ENCODE results near the gene ZCCHC24.

ZCCHC24 gene

DNA sequence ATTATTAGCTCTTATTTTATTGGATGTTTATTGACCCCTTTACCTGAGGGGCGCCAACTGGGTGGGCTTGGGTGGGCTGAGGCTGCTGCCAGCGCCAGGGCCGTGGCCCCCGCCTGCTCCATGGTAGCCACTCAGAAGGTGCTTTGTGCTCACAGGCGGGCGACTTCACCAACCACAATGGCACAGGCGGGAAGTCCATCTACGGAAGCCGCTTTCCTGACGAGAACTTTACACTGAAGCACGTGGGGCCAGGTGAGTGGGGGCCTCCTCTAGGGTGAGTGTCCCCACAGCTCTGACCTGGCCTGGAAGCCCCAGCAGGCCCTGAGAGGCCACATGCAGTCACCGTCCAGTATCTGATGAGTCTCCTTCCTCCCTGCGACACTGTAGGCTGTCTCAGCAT is 94.1 kb downstream of the ZCCHC24 start:
- H3K4me2 ChIP-seq (ENCODE audit: low read length): no peak overlapping the region
- no peak overlapping the region for H3K9ac ChIP-seq (ENCODE audit: low read length)
- H3K27ac ChIP-seq (ENCODE audit: low read depth, low read length, poor library complexity, severe bottlenecking): no peak overlapping the region
- no peaks in the 10 kb centered on the region for H4K20me1 ChIP-seq (ENCODE audit: insufficient read depth, low read length)
- H3K79me2 ChIP-seq (ENCODE audit: insufficient read depth, low read length): peaks cover 11% of the 10 kb centered on the region
- H2AFZ ChIP-seq (ENCODE audit: low read length): no peak overlapping the region
- no peaks in the 10 kb centered on the region for H3K9me3 ChIP-seq (ENCODE audit: low read length)
- peaks cover 24% of the 10 kb centered on the region for H3K4me1 ChIP-seq (ENCODE audit: insufficient read depth, low read length, severe bottlenecking)
- H3K4me3 ChIP-seq (ENCODE audit: low read depth, low read length, poor library complexity, severe bottlenecking): no peak overlapping the region
- H3K9me2 ChIP-seq (ENCODE audit: low read depth, low read length): no peaks in the 10 kb centered on the region
- no peaks in the 10 kb centered on the region for H3F3A ChIP-seq (ENCODE audit: insufficient read depth, low read length)
- peaks cover 81% of the 10 kb centered on the region for H3K36me3 ChIP-seq (ENCODE audit: insufficient read depth, low read length)
- TF ChIP-seq, protein P1, sequence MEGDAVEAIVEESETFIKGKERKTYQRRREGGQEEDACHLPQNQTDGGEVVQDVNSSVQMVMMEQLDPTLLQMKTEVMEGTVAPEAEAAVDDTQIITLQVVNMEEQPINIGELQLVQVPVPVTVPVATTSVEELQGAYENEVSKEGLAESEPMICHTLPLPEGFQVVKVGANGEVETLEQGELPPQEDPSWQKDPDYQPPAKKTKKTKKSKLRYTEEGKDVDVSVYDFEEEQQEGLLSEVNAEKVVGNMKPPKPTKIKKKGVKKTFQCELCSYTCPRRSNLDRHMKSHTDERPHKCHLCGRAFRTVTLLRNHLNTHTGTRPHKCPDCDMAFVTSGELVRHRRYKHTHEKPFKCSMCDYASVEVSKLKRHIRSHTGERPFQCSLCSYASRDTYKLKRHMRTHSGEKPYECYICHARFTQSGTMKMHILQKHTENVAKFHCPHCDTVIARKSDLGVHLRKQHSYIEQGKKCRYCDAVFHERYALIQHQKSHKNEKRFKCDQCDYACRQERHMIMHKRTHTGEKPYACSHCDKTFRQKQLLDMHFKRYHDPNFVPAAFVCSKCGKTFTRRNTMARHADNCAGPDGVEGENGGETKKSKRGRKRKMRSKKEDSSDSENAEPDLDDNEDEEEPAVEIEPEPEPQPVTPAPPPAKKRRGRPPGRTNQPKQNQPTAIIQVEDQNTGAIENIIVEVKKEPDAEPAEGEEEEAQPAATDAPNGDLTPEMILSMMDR (IDR thresholded peaks at IDR 0.05; ENCODE audit: low read length): no peak
- TF ChIP-seq EZH2 (IDR thresholded peaks at IDR 0.05; ENCODE audit: borderline replicate concordance, low read length): no peak
- H3K27me3 ChIP-seq (ENCODE audit: insufficient read depth, low read length): no peaks in the 10 kb centered on the region

DNA sequence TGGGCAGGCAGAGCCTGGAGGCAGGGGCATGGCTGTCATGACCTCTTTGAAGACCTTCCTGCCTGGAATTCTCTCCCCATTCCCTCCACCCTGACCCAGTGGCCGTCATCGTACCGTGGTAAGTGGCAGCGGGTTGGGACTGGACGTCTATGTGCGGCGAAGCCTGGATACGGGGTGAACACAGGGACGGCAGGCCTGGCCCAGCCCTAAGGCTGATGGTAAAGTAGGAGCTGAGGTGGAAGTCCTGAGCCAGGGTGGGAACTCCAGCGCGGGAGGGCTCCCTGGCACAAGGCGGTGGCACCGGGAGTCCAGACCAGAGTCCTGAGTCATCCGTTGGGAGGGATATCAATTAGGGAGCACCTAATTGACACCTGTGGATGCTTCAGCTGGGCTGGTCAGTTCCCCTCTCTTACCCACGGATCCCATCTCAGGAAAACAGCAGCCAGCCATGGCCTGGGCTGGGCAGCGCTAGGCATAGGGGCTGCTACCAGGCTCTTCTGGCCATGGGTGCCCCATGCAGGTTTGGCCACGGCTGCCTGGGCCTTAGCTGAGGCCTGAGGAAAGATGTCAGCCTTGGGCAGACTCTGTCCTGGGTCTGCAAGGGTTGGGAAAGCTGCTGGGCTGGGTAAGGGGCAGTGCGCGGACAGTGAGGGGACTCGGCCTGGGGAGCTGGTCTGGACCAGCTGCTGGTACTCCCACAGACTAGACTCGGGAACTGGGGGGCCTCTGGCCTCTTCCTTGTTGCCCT is 94.8 kb downstream of the ZCCHC24 start:
- H3K9me2 ChIP-seq (ENCODE audit: low read depth, low read length): no peaks in the 10 kb centered on the region
- H3K36me3 ChIP-seq (ENCODE audit: insufficient read depth, low read length): peaks cover 73% of the 10 kb centered on the region
- H3K4me3 ChIP-seq (ENCODE audit: low read depth, low read length, poor library complexity, severe bottlenecking): no peak overlapping the region
- H3K4me2 ChIP-seq (ENCODE audit: low read length): no peak overlapping the region
- peaks cover 24% of the 10 kb centered on the region for H3K4me1 ChIP-seq (ENCODE audit: insufficient read depth, low read length, severe bottlenecking)
- H4K20me1 ChIP-seq (ENCODE audit: insufficient read depth, low read length): no peaks in the 10 kb centered on the region
- no peaks in the 10 kb centered on the region for H3K27me3 ChIP-seq (ENCODE audit: insufficient read depth, low read length)
- TF ChIP-seq, protein P1 (IDR thresholded peaks at IDR 0.05; ENCODE audit: low read length): no peak
- no peak for TF ChIP-seq EZH2 (IDR thresholded peaks at IDR 0.05; ENCODE audit: borderline replicate concordance, low read length)
- H3K79me2 ChIP-seq (ENCODE audit: insufficient read depth, low read length): peaks cover 11% of the 10 kb centered on the region
- no peak overlapping the region for H3K9ac ChIP-seq (ENCODE audit: low read length)
- H2AFZ ChIP-seq (ENCODE audit: low read length): no peak overlapping the region
- no peak overlapping the region for H3K27ac ChIP-seq (ENCODE audit: low read depth, low read length, poor library complexity, severe bottlenecking)
- H3F3A ChIP-seq (ENCODE audit: insufficient read depth, low read length): no peaks in the 10 kb centered on the region
- H3K9me3 ChIP-seq (ENCODE audit: low read length): no peaks in the 10 kb centered on the region

GRCh38 chr10:79349766-79350406 is 95.5 kb downstream of the ZCCHC24 start:
- Histone ChIP-seq H3K9me2 (ENCODE audit: low read depth, low read length) (no peaks in the 10 kb centered on the region), H3K9me3 (ENCODE audit: low read length) (no peaks in the 10 kb centered on the region), H3K27ac (ENCODE audit: low read depth, low read length, poor library complexity, severe bottlenecking) (no peak overlapping the region), H3F3A (ENCODE audit: insufficient read depth, low read length) (no peaks in the 10 kb centered on the region), H2AFZ (ENCODE audit: low read length) (no peak overlapping the region), H4K20me1 (ENCODE audit: insufficient read depth, low read length) (no peaks in the 10 kb centered on the region), H3K36me3 (ENCODE audit: insufficient read depth, low read length) (peaks cover 66% of the 10 kb centered on the region), H3K9ac (ENCODE audit: low read length) (no peak overlapping the region; the same call in 1 of the 2 replicates), H3K4me1 (ENCODE audit: insufficient read depth, low read length, severe bottlenecking) (peaks cover 24% of the 10 kb centered on the region), H3K27me3 (ENCODE audit: insufficient read depth, low read length) (no peaks in the 10 kb centered on the region), H3K79me2 (ENCODE audit: insufficient read depth, low read length) (peaks cover 11% of the 10 kb centered on the region), H3K4me2 (ENCODE audit: low read length) (0 out of 2 replicates have a peak overlapping the region, but pooled peaks have one; percentile 90), H3K4me3 (ENCODE audit: low read depth, low read length, poor library complexity, severe bottlenecking) (peak overlapping the region; percentile 97)
- TF ChIP-seq, protein P1 (IDR thresholded peaks at IDR 0.05; ENCODE audit: low read length): no peak
- TF ChIP-seq EZH2 (IDR thresholded peaks at IDR 0.05; ENCODE audit: borderline replicate concordance, low read length): no peak
